Left lung (tissue), 10 donors: ENCODE data around the gene MAP2K3. TPM values are rescaled to one million over a fixed set of nuclear protein-coding genes. Genes with fewer than 3 reads are reported as not detected.

ENCODE experiments used
- ATAC-seq: fragments of 200-7000 bp; cut with Tn5 transposase; one replicate; pipeline ENCODE4 v1.9.1; 2020; ENCODE audit warnings: moderate library complexity
- DNase-seq, 4 donors: peaks; one replicate each; pipeline ENCODE4 v3.0.0-alpha.2; 2013 to 2020
- H3K27ac ChIP-seq, 2 donors: fragments of 200-600 bp; sonication (generic) in 1 of 2; one replicate each; pipeline versions ENCODE4 v1.5.0 to v1.8.0; 2020 to 2021
- H3K27me3 ChIP-seq, 2 donors: fragments of 200-600 bp; sonication (generic) in 1 of 2; one replicate each; pipeline versions ENCODE4 v1.5.0 to v1.8.0; 2020 to 2021
- H3K36me3 ChIP-seq, 2 donors: fragments of 200-600 bp; sonication (generic) in 1 of 2; one replicate each; pipeline versions ENCODE4 v1.5.0 to v1.8.0; 2020 to 2021
- H3K4me1 ChIP-seq, 2 donors: fragments of 200-600 bp; one replicate each; pipeline ENCODE4 v1.8.0; 2021
- H3K4me3 ChIP-seq, 2 donors: fragments of 200-600 bp; sonication (generic) in 1 of 2; one replicate each; pipeline versions ENCODE4 v1.5.0 to v1.8.0; 2020 to 2021; ENCODE audit warnings: mild to moderate bottlenecking in 1 of 2
- H3K9me3 ChIP-seq, 2 donors: fragments of 200-600 bp; sonication (generic) in 1 of 2; one replicate each; pipeline versions ENCODE4 v1.5.0 to v1.8.0; 2020 to 2021
- intact Hi-C, 2 donors: fragments of 100-400 bp; cut with DNase I; formaldehyde crosslinking; loops; one replicate each; pipeline versions ENCODE4 v1.11.2 to v1.14.2; 2022
- polyA plus RNA-seq, 6 donors: library from polyadenylated mRNA; unstranded; fragments of 120-200 nt; gene quantifications; one replicate each; pipeline ENCODE4 v1.2.1, GENCODE V29; 2013; ENCODE audit not compliant: insufficient read length in 6 of 6
- total RNA-seq, 2 donors: library from RNA; stranded (reverse); fragmentation: NEBNext Ultra II Directional; extraction: Animal tissue kit (Norgen Biotek cat#: 25700); gene quantifications; one replicate each; pipeline ENCODE4 v1.2.1, GENCODE V29; 2021
- TF ChIP-seq, protein P1 (sequence below), 2 donors: fragments of 200-600 bp; sonication (generic) in 1 of 2; IDR thresholded peaks; one replicate each; pipeline versions ENCODE4 v1.5.0 to v1.8.0; 2021; ENCODE audit warnings: antibody characterized with exemption in 2 of 2
- donor health status: DM: no; HTN: yes; CAD: no.
- donor health status: DM: no; HTN: no; CAD: no.

The MAP2K3 gene
- total and polyA plus RNA-seq, 8 donors: 23.3 to 101 (median 28.5) TPM

GRCh38 chr17:21249086-21249795 lies 35.3 kb upstream of the MAP2K3 start:
- Histone ChIP-seq H3K36me3 (no peaks in the 10 kb centered on the region), H3K4me3 (no peak overlapping the region), H3K27ac (no peak overlapping the region), H3K4me1 (peaks cover 3 to 39% of the 10 kb centered on the region in 2 donors), H3K9me3 (no peaks in the 10 kb centered on the region), H3K27me3 (no peaks in the 10 kb centered on the region)
- TF ChIP-seq, protein P1, sequence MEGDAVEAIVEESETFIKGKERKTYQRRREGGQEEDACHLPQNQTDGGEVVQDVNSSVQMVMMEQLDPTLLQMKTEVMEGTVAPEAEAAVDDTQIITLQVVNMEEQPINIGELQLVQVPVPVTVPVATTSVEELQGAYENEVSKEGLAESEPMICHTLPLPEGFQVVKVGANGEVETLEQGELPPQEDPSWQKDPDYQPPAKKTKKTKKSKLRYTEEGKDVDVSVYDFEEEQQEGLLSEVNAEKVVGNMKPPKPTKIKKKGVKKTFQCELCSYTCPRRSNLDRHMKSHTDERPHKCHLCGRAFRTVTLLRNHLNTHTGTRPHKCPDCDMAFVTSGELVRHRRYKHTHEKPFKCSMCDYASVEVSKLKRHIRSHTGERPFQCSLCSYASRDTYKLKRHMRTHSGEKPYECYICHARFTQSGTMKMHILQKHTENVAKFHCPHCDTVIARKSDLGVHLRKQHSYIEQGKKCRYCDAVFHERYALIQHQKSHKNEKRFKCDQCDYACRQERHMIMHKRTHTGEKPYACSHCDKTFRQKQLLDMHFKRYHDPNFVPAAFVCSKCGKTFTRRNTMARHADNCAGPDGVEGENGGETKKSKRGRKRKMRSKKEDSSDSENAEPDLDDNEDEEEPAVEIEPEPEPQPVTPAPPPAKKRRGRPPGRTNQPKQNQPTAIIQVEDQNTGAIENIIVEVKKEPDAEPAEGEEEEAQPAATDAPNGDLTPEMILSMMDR (IDR thresholded peaks at IDR 0.05): no peak
- DNase-seq (no peak), ATAC-seq (no peak)
- intact Hi-C loops: no loop called here

- TF ChIP-seq, protein P1 (IDR thresholded peaks at IDR 0.05): no peak
- DNase-seq (no peak), ATAC-seq (no peak)
- Histone ChIP-seq H3K4me3 (no peak overlapping the region), H3K4me1 (peaks cover 3 to 39% of the 10 kb centered on the region in 2 donors), H3K27me3 (no peaks in the 10 kb centered on the region), H3K9me3 (no peaks in the 10 kb centered on the region), H3K36me3 (no peaks in the 10 kb centered on the region), H3K27ac (no peak overlapping the region)
- intact Hi-C loops: no loop called here
These were observed 34.4 kb upstream of the MAP2K3 start for GRCh38 chr17:21249920-21250703.

DNA sequence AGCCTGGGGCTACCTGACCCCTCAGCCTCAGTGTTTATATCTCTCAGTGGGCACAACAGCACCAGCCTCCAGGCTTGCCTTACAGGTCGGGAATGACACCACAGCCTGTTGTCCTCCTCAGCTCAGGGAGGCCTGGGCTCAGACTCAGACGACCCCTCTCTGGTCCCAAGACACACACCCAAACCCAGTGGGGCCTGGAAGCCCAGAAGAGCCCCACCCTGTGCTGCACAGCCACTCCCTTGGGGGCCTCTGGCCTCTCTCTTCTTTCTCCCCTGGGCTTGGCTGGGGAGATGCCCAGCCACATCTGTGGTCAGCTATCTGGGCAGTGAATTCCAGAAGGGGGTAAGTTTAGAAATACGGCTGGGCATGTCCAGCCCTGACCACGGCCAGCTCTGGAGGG lies 33.7 kb upstream of the MAP2K3 start:
- DNase-seq (no peak), ATAC-seq (no peak)
- no peaks in the 10 kb centered on the region for H3K27me3 ChIP-seq
- H3K36me3 ChIP-seq: no peaks in the 10 kb centered on the region
- H3K27ac ChIP-seq: no peak overlapping the region
- H3K4me1 ChIP-seq: peaks cover 3 to 39% of the 10 kb centered on the region in 2 donors
- intact Hi-C loops: no loop called here
- no peak overlapping the region for H3K4me3 ChIP-seq
- H3K9me3 ChIP-seq: no peaks in the 10 kb centered on the region
- TF ChIP-seq, protein P1 (IDR thresholded peaks at IDR 0.05): no peak

DNA sequence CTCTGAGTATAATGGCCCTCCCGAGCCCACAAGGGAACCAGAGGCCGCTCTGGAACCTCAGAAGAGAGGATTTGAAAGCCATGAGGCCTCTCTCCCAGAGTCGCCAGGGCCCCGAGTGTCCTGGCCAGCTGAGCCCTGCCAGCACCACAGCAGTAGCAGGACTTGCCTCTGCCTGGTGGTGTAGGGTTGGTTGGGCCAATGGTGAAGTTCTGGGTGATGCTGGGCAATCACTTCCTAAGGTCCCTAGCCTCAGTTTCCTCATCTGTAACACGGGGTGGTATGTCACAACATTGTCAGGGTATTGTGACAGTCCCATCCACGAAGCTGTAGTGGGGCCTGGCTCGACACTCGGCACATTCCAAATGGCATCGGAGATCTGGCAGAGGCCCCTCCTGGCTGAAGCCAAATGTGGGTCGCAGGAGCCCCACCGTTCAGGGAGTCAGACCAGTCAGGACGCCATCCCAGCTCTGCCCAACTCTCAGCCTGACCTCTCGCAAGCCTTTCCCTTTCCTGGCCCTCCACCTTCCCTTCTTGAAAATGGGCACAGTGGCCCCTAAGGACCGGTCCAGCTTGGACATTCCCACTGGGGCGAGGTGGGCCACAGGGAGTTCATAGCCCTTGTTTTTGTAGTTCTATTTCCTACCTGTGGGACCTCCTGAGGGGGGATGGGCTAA lies 33.0 kb upstream of the MAP2K3 start:
- H3K27ac ChIP-seq: no peak overlapping the region
- peak overlapping the region in 1 of 2 donors; percentile 49 for H3K4me3 ChIP-seq
- H3K36me3 ChIP-seq: no peaks in the 10 kb centered on the region
- intact Hi-C loops: no loop called here
- TF ChIP-seq, protein P1 (IDR thresholded peaks at IDR 0.05): no peak
- no peaks in the 10 kb centered on the region for H3K27me3 ChIP-seq
- no peak for DNase-seq
- no peak for ATAC-seq
- H3K9me3 ChIP-seq: no peaks in the 10 kb centered on the region
- H3K4me1 ChIP-seq: peaks cover 3 to 39% of the 10 kb centered on the region in 2 donors
